Measurements from ENCODE around the gene MVP. TPM values are rescaled to one million over a fixed set of nuclear protein-coding genes. Genes with fewer than 3 reads are reported as not detected.
"Not testable (repeated sequence)": the region's sequence is repeated elsewhere in the genome, so short reads cannot be mapped to it uniquely, and the experiment has no call there.

The MVP gene
- total RNA-seq, 3 donors from 2014 or later = 307 to 552 (median 529) TPM

- Histone ChIP-seq H3K4me3 (peak within 1 kb of the TSS; percentile 58), H3K4me1 (ENCODE audit: low read depth) (peaks cover 24% of the 10 kb centered on the region), H3K36me3 (ENCODE audit: low read depth) (no peaks in the 10 kb centered on the region), H3K9me3 (no peaks in the 10 kb centered on the region)
- TF ChIP-seq CTCF (IDR thresholded peaks at IDR 0.05) = peak; percentile 78
- intact Hi-C loops (cut with DNase I, micrococcal nuclease) = no loop called here
- ATAC-seq = peak; percentile 98
- DNase-seq = peak; percentile 99 to 100 (median 99)
Observed at GRCh38 chr16:29790183-29790948, 29.9 kb upstream of the MVP start, which contains the start of gene KIF22. Gene KIF22 (plus strand): TSS chr16:29790751. CDS start chr16:29790760, 9 bp downstream.

- H3K4me3 ChIP-seq = peak overlapping the region; percentile 58
- no peak for TF ChIP-seq CTCF (IDR thresholded peaks at IDR 0.05)
- no peaks in the 10 kb centered on the region for H3K9me3 ChIP-seq
- intact Hi-C loops (cut with DNase I, micrococcal nuclease) = no loop called here
- ATAC-seq (peak; percentile 16), DNase-seq (no peak)
- no peaks in the 10 kb centered on the region for H3K36me3 ChIP-seq (ENCODE audit: low read depth)
- peaks cover 24% of the 10 kb centered on the region for H3K4me1 ChIP-seq (ENCODE audit: low read depth)
Observed at GRCh38 chr16:29790949-29791844, 29.1 kb upstream of the MVP start.

- no peaks in the 10 kb centered on the region for H3K36me3 ChIP-seq (ENCODE audit: low read depth)
- ATAC-seq (no peak), DNase-seq (peak in 1 of 3 donors; percentile 8)
- no peak for TF ChIP-seq CTCF (IDR thresholded peaks at IDR 0.05)
- H3K4me3 ChIP-seq = no peak overlapping the region
- peaks cover 24% of the 10 kb centered on the region for H3K4me1 ChIP-seq (ENCODE audit: low read depth)
- intact Hi-C loops (cut with DNase I, micrococcal nuclease) = no loop called here
- H3K9me3 ChIP-seq = no peaks in the 10 kb centered on the region
Observed at GRCh38 chr16:29791845-29792807, 28.1 kb upstream of the MVP start.

GRCh38 chr16:29793153-29793552 is 27.1 kb upstream of the MVP start:
- ATAC-seq; DNase-seq; intact Hi-C loops (cut with DNase I, micrococcal nuclease); H3K4me3 ChIP-seq; H3K36me3 ChIP-seq (ENCODE audit: low read depth); H3K9me3 ChIP-seq: not testable (repeated sequence)
- peaks cover 24% of the 10 kb centered on the region for H3K4me1 ChIP-seq (ENCODE audit: low read depth)

- no peak for TF ChIP-seq CTCF (IDR thresholded peaks at IDR 0.05)
- DNase-seq (no peak), ATAC-seq (no peak)
- H3K4me3 ChIP-seq = no peak overlapping the region
- H3K9me3 ChIP-seq = no peaks in the 10 kb centered on the region
- H3K4me1 ChIP-seq (ENCODE audit: low read depth) = peaks cover 24% of the 10 kb centered on the region
- H3K36me3 ChIP-seq (ENCODE audit: low read depth) = no peaks in the 10 kb centered on the region
- intact Hi-C loops (cut with DNase I, micrococcal nuclease) = no loop called here
Observed at GRCh38 chr16:29794231-29794710, 26.0 kb upstream of the MVP start.
